ENCODE data around the gene PRKCA.

GRCh38 chr17:66436631-66437030 lies 134.2 kb downstream of the PRKCA start:
- TF ChIP-seq ZNF3 (CRISPR knock-in tag; IDR thresholded peaks at IDR 0.05): no peak
- TF ChIP-seq PAXIP1 (CRISPR knock-in tag; conservative IDR thresholded peaks at IDR 0.05): no peak
- TF ChIP-seq KAT2B (IDR thresholded peaks at IDR 0.05; ENCODE audit: borderline replicate concordance, low read depth, low read length): no peak
- TF ChIP-seq CREM (IDR thresholded peaks at IDR 0.05): no peak
- no peak for TF ChIP-seq CREM (CRISPR knock-in tag; IDR thresholded peaks at IDR 0.05)
- TF ChIP-seq FOXM1 (CRISPR knock-in tag; IDR thresholded peaks at IDR 0.05): no peak
- TF ChIP-seq CEBPZ (IDR thresholded peaks at IDR 0.05; ENCODE audit: low read length): no peak
- no peak for TF ChIP-seq CTCF (CRISPR knock-in tag; IDR thresholded peaks at IDR 0.05)
- TF ChIP-seq ZNF432 (CRISPR knock-in tag; IDR thresholded peaks at IDR 0.05; ENCODE audit: borderline replicate concordance): no peak
- TF ChIP-seq FOSL1 (CRISPR knock-in tag; IDR thresholded peaks at IDR 0.05; ENCODE audit: borderline replicate concordance): no peak
- TF ChIP-seq POLR2AphosphoS5 (IDR thresholded peaks at IDR 0.05; ENCODE audit: low read depth, low read length): no peak

Measured in HepG2 (cell line).